HUES48 (cell line): Measurements from ENCODE around the gene KCNJ18.
"Not testable (repeated sequence)": the region's sequence is repeated elsewhere in the genome, so short reads cannot be mapped to it uniquely, and the experiment has no call there.

Experiments used
- H3K27ac ChIP-seq: one replicate; pipeline ENCODE4 v1.7.0; 2013; ENCODE audit warnings: low read depth, low read length, inconsistent platforms
- H3K27me3 ChIP-seq: 2 replicates; pipeline ENCODE4 v1.6.1; 2013; ENCODE audit warnings: mild to moderate bottlenecking, low read length; ENCODE audit not compliant: control insufficient read depth, insufficient read depth
- H3K36me3 ChIP-seq: 2 replicates; pipeline ENCODE4 v1.6.1; 2013; ENCODE audit warnings: low read length; ENCODE audit not compliant: control insufficient read depth, insufficient read depth
- H3K4me1 ChIP-seq: 2 replicates; pipeline ENCODE4 v1.6.1; 2013; ENCODE audit warnings: mild to moderate bottlenecking, low read length; ENCODE audit not compliant: control insufficient read depth, insufficient read depth
- H3K4me3 ChIP-seq: 2 replicates; pipeline ENCODE4 v1.5.1; 2013; ENCODE audit warnings: mild to moderate bottlenecking, low read depth, low read length
- H3K9ac ChIP-seq: 2 replicates; pipeline ENCODE4 v1.6.1; 2013; ENCODE audit warnings: mild to moderate bottlenecking, low read depth, low read length, moderate library complexity
- H3K9me3 ChIP-seq: 2 replicates; pipeline ENCODE4 v1.6.1; 2013; ENCODE audit warnings: low read length; ENCODE audit not compliant: control insufficient read depth, insufficient read depth

KCNJ18 gene

GRCh38 chr17:21680366-21680765 lies 12.0 kb upstream of the KCNJ18 start:
- Histone ChIP-seq H3K27ac (no peak overlapping the region), H3K4me3 (no peak overlapping the region), H3K4me1 (no peaks in the 10 kb centered on the region), H3K27me3 (no peaks in the 10 kb centered on the region), H3K9me3 (peaks cover 63% of the 10 kb centered on the region), H3K9ac (no peak overlapping the region), H3K36me3 (no peaks in the 10 kb centered on the region)

- H3K36me3 ChIP-seq, H3K27me3 ChIP-seq, H3K27ac ChIP-seq, H3K4me3 ChIP-seq, H3K4me1 ChIP-seq, H3K9ac ChIP-seq: not testable (repeated sequence)
- peaks cover 58% of the 10 kb centered on the region for H3K9me3 ChIP-seq
These were observed 11.4 kb upstream of the KCNJ18 start for GRCh38 chr17:21680850-21681351.

GRCh38 chr17:21681576-21681975 lies 10.7 kb upstream of the KCNJ18 start:
- not testable (repeated sequence) for H3K36me3 ChIP-seq, H3K4me1 ChIP-seq, H3K4me3 ChIP-seq, H3K27me3 ChIP-seq, H3K27ac ChIP-seq, H3K9ac ChIP-seq
- peaks cover 58% of the 10 kb centered on the region for H3K9me3 ChIP-seq

GRCh38 chr17:21682130-21682529 lies 10.2 kb upstream of the KCNJ18 start:
- H3K27ac ChIP-seq, result not testable (repeated sequence)

GRCh38 chr17:21683142-21683712 lies 9.1 kb upstream of the KCNJ18 start:
- not testable (repeated sequence) for H3K9ac ChIP-seq, H3K27me3 ChIP-seq, H3K27ac ChIP-seq, H3K4me3 ChIP-seq, H3K36me3 ChIP-seq, H3K4me1 ChIP-seq
- peaks cover 57% of the 10 kb centered on the region for H3K9me3 ChIP-seq

More at GRCh38 chr17:21682130-21682529, 10.2 kb upstream of the KCNJ18 start:
- H3K4me3 ChIP-seq, H3K9ac ChIP-seq, H3K4me1 ChIP-seq, H3K27me3 ChIP-seq, H3K36me3 ChIP-seq: not testable (repeated sequence)
- peaks cover 58% of the 10 kb centered on the region for H3K9me3 ChIP-seq

- not testable (repeated sequence) for H3K36me3 ChIP-seq, H3K27ac ChIP-seq, H3K27me3 ChIP-seq, H3K4me1 ChIP-seq, H3K4me3 ChIP-seq, H3K9ac ChIP-seq
- peaks cover 58% of the 10 kb centered on the region for H3K9me3 ChIP-seq
These were observed 8.4 kb upstream of the KCNJ18 start for GRCh38 chr17:21683897-21684296.

GRCh38 chr17:21684384-21684783 lies 7.9 kb upstream of the KCNJ18 start:
- H3K4me3 ChIP-seq, H3K9ac ChIP-seq, H3K36me3 ChIP-seq, H3K27me3 ChIP-seq, H3K4me1 ChIP-seq, H3K27ac ChIP-seq: not testable (repeated sequence)
- H3K9me3 ChIP-seq, result peaks cover 54% of the 10 kb centered on the region

- peaks cover 47% of the 10 kb centered on the region for H3K9me3 ChIP-seq
- H3K9ac ChIP-seq, H3K27ac ChIP-seq, H3K4me3 ChIP-seq, H3K4me1 ChIP-seq, H3K27me3 ChIP-seq, H3K36me3 ChIP-seq: not testable (repeated sequence)
These were observed 7.1 kb upstream of the KCNJ18 start for GRCh38 chr17:21685061-21685795.

- Histone ChIP-seq H3K36me3 (no peaks in the 10 kb centered on the region), H3K4me3 (no peak overlapping the region), H3K4me1 (no peaks in the 10 kb centered on the region), H3K27ac (no peak overlapping the region), H3K27me3 (no peaks in the 10 kb centered on the region), H3K9ac (no peak overlapping the region), H3K9me3 (peaks cover 47% of the 10 kb centered on the region)
These were observed 5.9 kb upstream of the KCNJ18 start for GRCh38 chr17:21686165-21687015.

GRCh38 chr17:21687136-21687953 lies 5.0 kb upstream of the KCNJ18 start:
- Histone ChIP-seq H3K9ac (no peak overlapping the region), H3K4me3 (no peak overlapping the region), H3K4me1 (no peaks in the 10 kb centered on the region), H3K27ac (no peak overlapping the region), H3K36me3 (no peaks in the 10 kb centered on the region), H3K27me3 (no peaks in the 10 kb centered on the region), H3K9me3 (peaks cover 47% of the 10 kb centered on the region)
